HepG2 (cell line): ENCODE results near the gene GLRA1. TPM values are rescaled to one million over a fixed set of nuclear protein-coding genes. Genes with fewer than 3 reads are reported as not detected.
"Not testable (repeated sequence)": the region's sequence is repeated elsewhere in the genome, so short reads cannot be mapped to it uniquely, and the experiment has no call there.

Source experiments
- ATAC-seq: fragments of 200-7000 bp; cut with Tn5 transposase; 3 replicates; pipeline ENCODE4 v1.9.1; 2020; ENCODE audit warnings: mild to moderate bottlenecking, moderate library complexity
- BruUV-seq: library from RNA; stranded (reverse); fragments of 400-500 nt; replicated peaks from 2 replicates; lab custom pipeline; 2021; lab: Mats Ljungman, UMichigan
- CTCF ChIA-PET: fragments of 300-600 bp; formaldehyde crosslinking; extraction: SDS; loops from one replicate; lab custom pipeline; 2021; ENCODE audit warnings: low total read pairs, inconsistent platforms, low intra/inter-chr PET ratio; lab: Yijun Ruan, JAX
- POLR2A ChIA-PET: fragments of 350-600 bp; sonication (Branson Sonifier 250); formaldehyde crosslinking; loops from one replicate; lab custom pipeline; 2020; ENCODE audit warnings: antibody characterized with exemption, inconsistent platforms; lab: Yijun Ruan, JAX
- DNase-seq: peaks from one replicate; pipeline ENCODE4 v3.0.0-alpha.2; 2015; ENCODE audit warnings: low spot score
- FAIRE-seq: peaks from 3 replicates; lab custom pipeline; 2011; peaks lifted over from hg19 to GRCh38; lab: Jason Lieb, UNC
- H2AFZ ChIP-seq: one replicate; pipeline ENCODE4 v1.6.1; 2011; ENCODE audit warnings: low read length, inconsistent platforms
- H3K27ac ChIP-seq: fragments of 300-600 bp; 3 replicates; pipeline ENCODE4 v1.8.0; 2011; ENCODE audit warnings: mixed run types, mild to moderate bottlenecking, mixed read lengths, low read length, inconsistent platforms; ENCODE audit not compliant: insufficient read depth; ENCODE audit errors: extremely low read length
- H3K27me3 ChIP-seq, 2 experiments: fragments of 200-600 bp in 1 of 2; 2 replicates in 1 of 2; 3 replicates in 1 of 2; pipeline versions ENCODE4 v1.6.0 to v1.8.0; 2011; ENCODE audit warnings: low read length in 2 of 2, mild to moderate bottlenecking in 2 of 2, moderate library complexity in 2 of 2, inconsistent platforms in 1 of 2; ENCODE audit not compliant: insufficient read depth in 2 of 2, control insufficient read depth in 1 of 2
- H3K36me3 ChIP-seq, 2 experiments: fragments of 200-600 bp in 1 of 2; replicated peaks in 1 of 2; 2 replicates in 1 of 2; 3 replicates in 1 of 2; pipeline versions ENCODE4 v1.5.1 to v1.8.0; 2011; ENCODE audit warnings: low read length in 2 of 2, inconsistent platforms in 1 of 2; ENCODE audit not compliant: insufficient read depth in 2 of 2, control insufficient read depth in 1 of 2
- H3K4me1 ChIP-seq: 2 replicates; pipeline ENCODE4 v1.5.1; 2012; ENCODE audit warnings: low read length, inconsistent platforms; ENCODE audit not compliant: insufficient read depth
- H3K4me2 ChIP-seq: 2 replicates; pipeline ENCODE4 v1.6.0; 2011; ENCODE audit warnings: low read depth, low read length, inconsistent platforms
- H3K4me3 ChIP-seq, 3 experiments: fragments of 200-600 bp in 1 of 3; sonication (generic), shearing (Covaris generic) in 1 of 3; replicated peaks in 1 of 3; 2 replicates each; pipeline ENCODE4 v1.5.1; 2011 to 2016; ENCODE audit warnings: low read length in 3 of 3, inconsistent platforms in 2 of 3, low read depth in 2 of 3, mild to moderate bottlenecking in 2 of 3, control low read depth in 1 of 3, mixed read lengths in 1 of 3; ENCODE audit not compliant: insufficient read depth in 1 of 3
- H3K79me2 ChIP-seq: one replicate; pipeline ENCODE4 v1.6.1; 2011; ENCODE audit warnings: low read length, inconsistent platforms; ENCODE audit not compliant: insufficient read depth
- H3K9ac ChIP-seq: 2 replicates; pipeline ENCODE4 v1.6.0; 2011; ENCODE audit warnings: mild to moderate bottlenecking, low read depth, low read length, inconsistent platforms; ENCODE audit not compliant: insufficient read depth
- H3K9me3 ChIP-seq: 2 replicates; pipeline ENCODE4 v1.5.1; 2012; ENCODE audit warnings: mild to moderate bottlenecking, low read length
- H4K20me1 ChIP-seq: 2 replicates; pipeline ENCODE4 v1.6.0; 2011; ENCODE audit warnings: inconsistent platforms, mild to moderate bottlenecking, low read length, moderate library complexity; ENCODE audit not compliant: insufficient read depth
- CEBPB ChIP-seq: IDR thresholded peaks from 2 replicates; pipeline ENCODE4 v1.6.1; 2011; ENCODE audit warnings: low read depth, low read length, improper control_type of control experiment, borderline replicate concordance
- CHCHD3 ChIP-seq: sonication (generic); formaldehyde crosslinking; IDR thresholded peaks from 2 replicates; pipeline ENCODE4 v1.8.0; 2022; ENCODE audit warnings: mild to moderate bottlenecking, missing genetic modification reagents, moderate library complexity
- CREB1 ChIP-seq, 2 experiments: fragments of 450-650 bp in 1 of 2; IDR thresholded peaks; 2 replicates each; pipeline ENCODE4 v1.6.1; 2016 to 2017; ENCODE audit warnings: control low read depth in 1 of 2, mild to moderate bottlenecking in 1 of 2, missing compliant biosample characterization in 1 of 2, missing genetic modification characterization in 1 of 2
- ISL2 ChIP-seq: sonication (generic); formaldehyde crosslinking; IDR thresholded peaks from 2 replicates; pipeline ENCODE4 v1.5.0; 2020; ENCODE audit warnings: missing genetic modification reagents
- RFXAP ChIP-seq: sonication (generic); formaldehyde crosslinking; IDR thresholded peaks from 2 replicates; pipeline ENCODE4 v1.4.0; 2020; ENCODE audit warnings: missing genetic modification reagents, borderline replicate concordance
- WGBS: methylation state at CpG from one replicate; pipeline ENCODE4 v1.1.6; 2017; ENCODE audit warnings: low lambda C conversion rate; 5-methylcytosine and 5-hydroxymethylcytosine counted together
- in situ Hi-C: cut with HindIII; loops from 2 replicates; pipeline ENCODE4 v1.10.0; 2017; ENCODE audit warnings: low pct_unique_long_range_greater_than_20kb; ENCODE audit not compliant: extremely low pct_ligation_motif_present
- intact Hi-C: fragments of 100-400 bp; cut with micrococcal nuclease; formaldehyde crosslinking; loops from one replicate; pipeline ENCODE4 v1.10.0; 2022; ENCODE audit not compliant: unreplicated experiment
- polyA plus RNA-seq, 8 experiments: library from polyadenylated mRNA; depleted of rRNA in 3 of 8; stranded (reverse) in 7 of 8; unstranded in 1 of 8; fragments of >200 nt; fragmentation: Illumina TruSeq in 4 of 8; extraction: Trizol in 4 of 8; gene quantifications; 2 replicates each; pipeline versions ENCODE4 v1.2.1 to v1.2.3, GENCODE V29; 2011 to 2016; ENCODE audit warnings: low read depth in 4 of 8, missing spikeins in 1 of 8, mixed read lengths in 1 of 8; ENCODE audit not compliant: insufficient read depth in 1 of 8
- total RNA-seq, 5 experiments: library from RNA; depleted of rRNA; stranded (reverse); fragments of >200 nt; fragmentation: Illumina TruSeq; extraction: Trizol; gene quantifications; 2 replicates each; pipeline ENCODE4 v1.2.3, GENCODE V29; 2016; ENCODE audit warnings: low read depth in 1 of 5
- TF ChIP-seq, protein P1 (sequence below), 2 experiments: IDR thresholded peaks; 2 replicates each; pipeline ENCODE4 v1.6.1; 2011 to 2012; ENCODE audit warnings: low read length in 2 of 2, borderline replicate concordance in 1 of 2, low read depth in 1 of 2, mild to moderate bottlenecking in 1 of 2, moderate library complexity in 1 of 2

GLRA1 gene
- total and polyA plus RNA-seq, 2 of the 13 experiments (the other 11 are each of a cell fraction or from before 2014, with no cell fraction given) = not detected

DNA sequence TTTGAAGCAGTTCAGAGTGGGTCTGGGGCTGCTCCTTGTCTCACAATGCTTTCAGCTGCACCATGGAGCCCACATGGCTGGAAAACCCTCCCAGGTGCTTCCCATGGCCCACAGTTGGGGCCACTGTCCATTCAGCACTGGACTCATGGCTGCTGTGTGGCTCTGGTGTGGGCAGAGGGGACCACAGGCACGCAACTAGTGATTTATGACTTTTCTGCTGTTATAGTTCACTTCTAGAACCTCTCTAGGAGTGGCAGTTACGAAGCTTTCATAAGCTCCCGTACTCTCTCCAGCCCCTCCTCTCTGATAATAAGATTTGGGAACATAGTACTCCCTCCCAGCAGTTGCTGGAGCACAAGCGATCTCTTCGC lies 29.0 kb downstream of the GLRA1 start:
- DNase-seq (no peak), FAIRE-seq (no peak), ATAC-seq (no peak)
- BruUV-seq = no TSS peak
- 33% methylated on average over 4 of the region's 5 CpGs for WGBS
- TF ChIP-seq, protein P1, sequence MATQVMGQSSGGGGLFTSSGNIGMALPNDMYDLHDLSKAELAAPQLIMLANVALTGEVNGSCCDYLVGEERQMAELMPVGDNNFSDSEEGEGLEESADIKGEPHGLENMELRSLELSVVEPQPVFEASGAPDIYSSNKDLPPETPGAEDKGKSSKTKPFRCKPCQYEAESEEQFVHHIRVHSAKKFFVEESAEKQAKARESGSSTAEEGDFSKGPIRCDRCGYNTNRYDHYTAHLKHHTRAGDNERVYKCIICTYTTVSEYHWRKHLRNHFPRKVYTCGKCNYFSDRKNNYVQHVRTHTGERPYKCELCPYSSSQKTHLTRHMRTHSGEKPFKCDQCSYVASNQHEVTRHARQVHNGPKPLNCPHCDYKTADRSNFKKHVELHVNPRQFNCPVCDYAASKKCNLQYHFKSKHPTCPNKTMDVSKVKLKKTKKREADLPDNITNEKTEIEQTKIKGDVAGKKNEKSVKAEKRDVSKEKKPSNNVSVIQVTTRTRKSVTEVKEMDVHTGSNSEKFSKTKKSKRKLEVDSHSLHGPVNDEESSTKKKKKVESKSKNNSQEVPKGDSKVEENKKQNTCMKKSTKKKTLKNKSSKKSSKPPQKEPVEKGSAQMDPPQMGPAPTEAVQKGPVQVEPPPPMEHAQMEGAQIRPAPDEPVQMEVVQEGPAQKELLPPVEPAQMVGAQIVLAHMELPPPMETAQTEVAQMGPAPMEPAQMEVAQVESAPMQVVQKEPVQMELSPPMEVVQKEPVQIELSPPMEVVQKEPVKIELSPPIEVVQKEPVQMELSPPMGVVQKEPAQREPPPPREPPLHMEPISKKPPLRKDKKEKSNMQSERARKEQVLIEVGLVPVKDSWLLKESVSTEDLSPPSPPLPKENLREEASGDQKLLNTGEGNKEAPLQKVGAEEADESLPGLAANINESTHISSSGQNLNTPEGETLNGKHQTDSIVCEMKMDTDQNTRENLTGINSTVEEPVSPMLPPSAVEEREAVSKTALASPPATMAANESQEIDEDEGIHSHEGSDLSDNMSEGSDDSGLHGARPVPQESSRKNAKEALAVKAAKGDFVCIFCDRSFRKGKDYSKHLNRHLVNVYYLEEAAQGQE (IDR thresholded peaks at IDR 0.05; ENCODE audit: borderline replicate concordance in 1 of 2, low read depth in 1 of 2, low read length in 2 of 2) = 0 out of 4 replicates have a peak, but pooled peaks of 1 of the 2 experiments have one; percentile 20
- TF ChIP-seq CREB1 (IDR thresholded peaks at IDR 0.05) = no peak
- TF ChIP-seq CREB1 (CRISPR knock-in tag; IDR thresholded peaks at IDR 0.05) = no peak
- TF ChIP-seq CHCHD3 (CRISPR knock-in tag) = no peak
- TF ChIP-seq CEBPB = no peak
- TF ChIP-seq RFXAP (CRISPR knock-in tag) = no peak
- TF ChIP-seq ISL2 (CRISPR knock-in tag) = no peak
- ChIA-PET CTCF (no interaction called here), POLR2A (no interaction called here)
- Histone ChIP-seq H3K4me1 (no peaks in the 10 kb centered on the region), H3K9ac (no peak overlapping the region), H3K36me3 (no peaks in the 10 kb centered on the region), H3K79me2 (no peaks in the 10 kb centered on the region), H3K27me3 (no peaks in the 10 kb centered on the region), H4K20me1 (no peaks in the 10 kb centered on the region), H3K4me3 (no peak overlapping the region), H3K27ac (no peak overlapping the region), H2AFZ (no peak overlapping the region), H3K9me3 (no peaks in the 10 kb centered on the region), H3K4me2 (no peak overlapping the region)
- in situ Hi-C loops (no loop called here), intact Hi-C loops (no loop called here)

DNA sequence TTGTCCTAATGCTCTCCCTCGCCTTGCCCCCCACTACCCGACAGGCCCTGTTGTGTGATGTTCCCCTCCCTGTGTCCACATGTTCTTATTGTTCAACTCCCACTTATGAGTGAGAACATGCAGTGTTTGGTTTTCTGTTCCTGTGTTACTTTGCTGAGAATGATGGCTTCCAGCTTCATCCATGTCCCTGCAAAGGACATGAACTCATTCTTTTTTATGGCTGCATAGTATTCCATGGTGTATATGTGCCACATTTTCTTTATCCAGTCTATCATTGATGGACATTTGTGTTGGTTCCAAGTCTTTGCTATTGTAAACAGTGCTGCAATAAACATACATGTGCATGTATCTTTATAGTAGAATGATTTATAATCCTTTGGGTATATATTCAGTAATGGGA lies 31.2 kb downstream of the GLRA1 start:
- in situ Hi-C loops, ATAC-seq, H3K9ac ChIP-seq, H3K4me3 ChIP-seq, H3K27ac ChIP-seq, H3K27me3 ChIP-seq, DNase-seq, H3K36me3 ChIP-seq, BruUV-seq, H2AFZ ChIP-seq, FAIRE-seq, CTCF ChIA-PET, H3K79me2 ChIP-seq, H4K20me1 ChIP-seq, POLR2A ChIA-PET, H3K4me1 ChIP-seq, H3K4me2 ChIP-seq, H3K9me3 ChIP-seq, intact Hi-C loops: not testable (repeated sequence)
- WGBS = 34% methylated on average over 2 of the region's 2 CpGs
